ENCODE data around the gene ERI2. TPM values are rescaled to one million over a fixed set of nuclear protein-coding genes. Genes with fewer than 3 reads are reported as not detected.

Gene ERI2
- total and polyA plus RNA-seq, 3 experiments from 2014 or later: 2.3 to 22.2 (median 17.4) TPM

DNA sequence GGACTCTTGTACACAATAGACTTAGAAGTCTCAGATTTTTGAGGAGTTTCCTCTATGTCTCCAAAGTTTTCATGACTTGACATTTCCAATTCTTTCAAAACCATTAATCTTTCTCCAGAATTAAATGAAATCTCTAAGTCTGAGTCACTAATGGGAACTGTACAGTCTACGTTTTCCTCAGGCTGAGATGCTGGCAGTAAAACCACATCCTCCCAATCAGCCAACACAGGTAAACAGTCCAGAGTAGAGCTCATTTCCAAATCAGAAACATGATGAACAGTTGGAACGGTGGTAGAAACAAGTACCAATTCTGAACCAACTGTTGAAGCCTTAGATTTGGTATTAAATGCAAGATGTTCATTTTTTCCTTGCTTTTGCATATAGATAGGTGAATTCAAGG lies 7.9 kb downstream of the ERI2 start:
- no peaks in the 10 kb centered on the region for H3K27me3 ChIP-seq (ENCODE audit: insufficient read depth, low read length, poor library complexity, severe bottlenecking)
- peak overlapping the region in 3 of 8 donors; percentile 19 to 90 (median 63) for H3K27ac Mint-ChIP-seq
- H3K36me3 ChIP-seq (ENCODE audit: insufficient read depth, low read length): no peaks in the 10 kb centered on the region
- DNase-seq: no peak
- no peaks in the 10 kb centered on the region for H3K9me3 Mint-ChIP-seq
- H3K9me3 ChIP-seq (ENCODE audit: low read length): no peaks in the 10 kb centered on the region
- H3K36me3 Mint-ChIP-seq: peaks cover 0 to 2% (median 1%) of the 10 kb centered on the region in 3 donors
- POLR2A ChIA-PET: no interaction called here
- H3K27ac ChIP-seq (ENCODE audit: low read depth, low read length): no peak overlapping the region
- H3K4me3 ChIP-seq (ENCODE audit: low read length): no peak overlapping the region
- CTCF ChIA-PET: interaction anchor here (0.6 to 1.0 kb wide), 3 partner anchors 8 to 23 kb away, joined by 3 read pairs; no protein-coding TSS in a partner anchor
- no peaks in the 10 kb centered on the region for H3K27me3 Mint-ChIP-seq
- no peaks in the 10 kb centered on the region for H3K4me1 ChIP-seq (ENCODE audit: insufficient read depth, low read length)
- no peak overlapping the region for H3K4me3 Mint-ChIP-seq
- peaks cover 10 to 22% (median 20%) of the 10 kb centered on the region in 3 donors for H3K4me1 Mint-ChIP-seq

- CTCF ChIA-PET: interaction anchor here (1.0 to 1.4 kb wide), 2 partner anchors 17 to 367 kb away, joined by 3 read pairs; partner anchors contain the start of gene LDAF1
- no peaks in the 10 kb centered on the region for H3K36me3 Mint-ChIP-seq
- POLR2A ChIA-PET: no interaction called here
- no peak for DNase-seq
- Histone ChIP-seq H3K9me3 (ENCODE audit: low read length) (no peaks in the 10 kb centered on the region), H3K27ac (ENCODE audit: low read depth, low read length) (no peak overlapping the region), H3K4me3 (ENCODE audit: low read length) (no peak overlapping the region), H3K4me1 (ENCODE audit: insufficient read depth, low read length) (no peaks in the 10 kb centered on the region), H3K36me3 (ENCODE audit: insufficient read depth, low read length) (no peaks in the 10 kb centered on the region), H3K27me3 (ENCODE audit: insufficient read depth, low read length, poor library complexity, severe bottlenecking) (no peaks in the 10 kb centered on the region)
- H3K4me1 Mint-ChIP-seq: no peaks in the 10 kb centered on the region
- no peaks in the 10 kb centered on the region for H3K27me3 Mint-ChIP-seq
- no peak overlapping the region for H3K4me3 Mint-ChIP-seq
- no peak overlapping the region for H3K27ac Mint-ChIP-seq
- no peaks in the 10 kb centered on the region for H3K9me3 Mint-ChIP-seq
Measured at GRCh38 chr16:20791923-20792612, 14.2 kb downstream of the ERI2 start.

- H3K27me3 Mint-ChIP-seq: no peaks in the 10 kb centered on the region
- CTCF ChIA-PET: no interaction called here
- no peaks in the 10 kb centered on the region for H3K36me3 Mint-ChIP-seq
Measured at GRCh38 chr16:20789130-20789529, 17.1 kb downstream of the ERI2 start.

GRCh38 chr16:20784204-20784603 lies 22.1 kb downstream of the ERI2 start:
- no peak for DNase-seq
- CTCF ChIA-PET: interaction anchor here (1.2 kb wide), 1 partner anchor 14 kb away, joined by 3 read pairs; no protein-coding TSS in a partner anchor

More at GRCh38 chr16:20789130-20789529, 17.1 kb downstream of the ERI2 start:
- DNase-seq: no peak
- Histone ChIP-seq H3K4me1 (ENCODE audit: insufficient read depth, low read length) (no peaks in the 10 kb centered on the region), H3K9me3 (ENCODE audit: low read length) (no peaks in the 10 kb centered on the region), H3K4me3 (ENCODE audit: low read length) (no peak overlapping the region), H3K27me3 (ENCODE audit: insufficient read depth, low read length, poor library complexity, severe bottlenecking) (no peaks in the 10 kb centered on the region), H3K36me3 (ENCODE audit: insufficient read depth, low read length) (no peaks in the 10 kb centered on the region), H3K27ac (ENCODE audit: low read depth, low read length) (no peak overlapping the region)
- Mint-ChIP-seq H3K4me3 (no peak overlapping the region), H3K4me1 (no peaks in the 10 kb centered on the region), H3K9me3 (no peaks in the 10 kb centered on the region), H3K27ac (no peak overlapping the region)
- POLR2A ChIA-PET: interaction anchor here (0.7 kb wide), 1 partner anchor 11 kb away, joined by 8 read pairs; no protein-coding TSS in a partner anchor

GRCh38 chr16:20782470-20782869 lies 23.8 kb downstream of the ERI2 start:
- no peak overlapping the region for H3K4me3 ChIP-seq (ENCODE audit: low read length)
- no peaks in the 10 kb centered on the region for H3K27me3 ChIP-seq (ENCODE audit: insufficient read depth, low read length, poor library complexity, severe bottlenecking)
- ChIA-PET CTCF (no interaction called here), POLR2A (no interaction called here)
- H3K9me3 ChIP-seq (ENCODE audit: low read length): no peaks in the 10 kb centered on the region
- Mint-ChIP-seq H3K36me3 (peaks cover 3 to 19% (median 6%) of the 10 kb centered on the region in 3 donors), H3K27ac (no peak overlapping the region), H3K4me3 (no peak overlapping the region), H3K27me3 (no peaks in the 10 kb centered on the region), H3K4me1 (no peaks in the 10 kb centered on the region), H3K9me3 (no peaks in the 10 kb centered on the region)
- DNase-seq: no peak
- no peaks in the 10 kb centered on the region for H3K36me3 ChIP-seq (ENCODE audit: insufficient read depth, low read length)
- no peak overlapping the region for H3K27ac ChIP-seq (ENCODE audit: low read depth, low read length)
- H3K4me1 ChIP-seq (ENCODE audit: insufficient read depth, low read length): no peaks in the 10 kb centered on the region

More at GRCh38 chr16:20784204-20784603, 22.1 kb downstream of the ERI2 start:
- H3K27me3 ChIP-seq (ENCODE audit: insufficient read depth, low read length, poor library complexity, severe bottlenecking): no peaks in the 10 kb centered on the region
- H3K9me3 ChIP-seq (ENCODE audit: low read length): no peaks in the 10 kb centered on the region
- no peaks in the 10 kb centered on the region for H3K27me3 Mint-ChIP-seq
- POLR2A ChIA-PET: no interaction called here
- H3K4me3 Mint-ChIP-seq: no peak overlapping the region
- H3K36me3 Mint-ChIP-seq: peaks cover 3 to 13% (median 4%) of the 10 kb centered on the region in 3 donors
- no peaks in the 10 kb centered on the region for H3K9me3 Mint-ChIP-seq
- no peak overlapping the region for H3K27ac Mint-ChIP-seq
- H3K36me3 ChIP-seq (ENCODE audit: insufficient read depth, low read length): no peaks in the 10 kb centered on the region
- H3K4me3 ChIP-seq (ENCODE audit: low read length): no peak overlapping the region
- H3K27ac ChIP-seq (ENCODE audit: low read depth, low read length): no peak overlapping the region
- no peaks in the 10 kb centered on the region for H3K4me1 ChIP-seq (ENCODE audit: insufficient read depth, low read length)
- H3K4me1 Mint-ChIP-seq: no peaks in the 10 kb centered on the region

DNA sequence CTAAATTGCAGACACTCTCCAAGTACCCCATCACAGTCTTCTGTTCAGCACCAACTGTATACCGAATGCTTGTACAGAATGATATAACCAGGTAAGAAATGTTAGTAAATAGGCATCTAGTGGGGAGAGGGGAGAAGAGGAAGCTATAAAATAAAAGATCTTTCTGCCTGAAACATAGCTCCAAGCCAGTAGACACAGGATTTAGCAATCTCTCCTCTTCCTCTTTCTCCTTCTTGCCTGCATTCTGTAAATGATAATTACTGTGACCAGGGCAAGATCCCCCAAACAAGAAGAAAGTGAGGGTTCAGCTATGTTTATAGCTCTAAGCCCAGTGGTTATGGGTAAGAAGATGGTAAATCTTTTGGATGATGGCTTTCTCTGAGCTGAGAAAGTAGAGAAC lies 24.6 kb downstream of the ERI2 start:
- H3K27ac Mint-ChIP-seq: no peak overlapping the region
- no peaks in the 10 kb centered on the region for H3K27me3 Mint-ChIP-seq
- Histone ChIP-seq H3K9me3 (ENCODE audit: low read length) (no peaks in the 10 kb centered on the region), H3K36me3 (ENCODE audit: insufficient read depth, low read length) (no peaks in the 10 kb centered on the region), H3K4me1 (ENCODE audit: insufficient read depth, low read length) (no peaks in the 10 kb centered on the region), H3K27me3 (ENCODE audit: insufficient read depth, low read length, poor library complexity, severe bottlenecking) (no peaks in the 10 kb centered on the region), H3K27ac (ENCODE audit: low read depth, low read length) (no peak overlapping the region), H3K4me3 (ENCODE audit: low read length) (no peak overlapping the region)
- DNase-seq: no peak
- H3K4me1 Mint-ChIP-seq: no peaks in the 10 kb centered on the region
- H3K9me3 Mint-ChIP-seq: no peaks in the 10 kb centered on the region
- ChIA-PET CTCF (no interaction called here), POLR2A (no interaction called here)
- H3K4me3 Mint-ChIP-seq: no peak overlapping the region
- peaks cover 3 to 23% (median 9%) of the 10 kb centered on the region in 3 donors for H3K36me3 Mint-ChIP-seq

GRCh38 chr16:20774703-20775362 lies 31.4 kb downstream of the ERI2 start:
- Histone ChIP-seq H3K4me3 (ENCODE audit: low read length) (no peak overlapping the region), H3K27ac (ENCODE audit: low read depth, low read length) (no peak overlapping the region), H3K36me3 (ENCODE audit: insufficient read depth, low read length) (no peaks in the 10 kb centered on the region), H3K27me3 (ENCODE audit: insufficient read depth, low read length, poor library complexity, severe bottlenecking) (no peaks in the 10 kb centered on the region), H3K9me3 (ENCODE audit: low read length) (no peaks in the 10 kb centered on the region), H3K4me1 (ENCODE audit: insufficient read depth, low read length) (no peaks in the 10 kb centered on the region)
- Mint-ChIP-seq H3K36me3 (peaks cover 0 to 19% (median 10%) of the 10 kb centered on the region in 3 donors), H3K9me3 (no peaks in the 10 kb centered on the region), H3K4me3 (no peak overlapping the region), H3K4me1 (no peaks in the 10 kb centered on the region), H3K27me3 (no peaks in the 10 kb centered on the region), H3K27ac (no peak overlapping the region)
- CTCF ChIA-PET: interaction anchor here (0.6 to 1.0 kb wide), 3 partner anchors 10 to 785 kb away, joined by 3 to 7 read pairs (median 4); partner anchors contain the start of gene ACSM3
- POLR2A ChIA-PET: no interaction called here
- peak; percentile 4 to 62 (median 26) for DNase-seq

GRCh38 chr16:20773679-20774078 lies 32.6 kb downstream of the ERI2 start:
- Histone ChIP-seq H3K4me1 (ENCODE audit: insufficient read depth, low read length) (no peaks in the 10 kb centered on the region), H3K4me3 (ENCODE audit: low read length) (no peak overlapping the region), H3K9me3 (ENCODE audit: low read length) (no peaks in the 10 kb centered on the region), H3K27ac (ENCODE audit: low read depth, low read length) (no peak overlapping the region), H3K27me3 (ENCODE audit: insufficient read depth, low read length, poor library complexity, severe bottlenecking) (no peaks in the 10 kb centered on the region), H3K36me3 (ENCODE audit: insufficient read depth, low read length) (no peaks in the 10 kb centered on the region)
- Mint-ChIP-seq H3K4me1 (no peaks in the 10 kb centered on the region), H3K36me3 (peaks cover 0 to 16% (median 10%) of the 10 kb centered on the region in 3 donors), H3K27ac (no peak overlapping the region), H3K27me3 (no peaks in the 10 kb centered on the region), H3K4me3 (no peak overlapping the region), H3K9me3 (no peaks in the 10 kb centered on the region)
- CTCF ChIA-PET: no interaction called here
- POLR2A ChIA-PET: no interaction called here
- no peak for DNase-seq
